ENCODE results near the gene BTNL9. TPM values are rescaled to one million over a fixed set of nuclear protein-coding genes. Genes with fewer than 3 reads are reported as not detected.

Gene BTNL9
- total and polyA plus RNA-seq, 9 of the 15 experiments (the other 6 are each of a cell fraction or from before 2014, with no cell fraction given), result 3.7 to 86.7 (median 29.4) TPM

GRCh38 chr5:181040631-181040945 is 522 bp downstream of the BTNL9 start:
- Histone ChIP-seq H3K27me3 (ENCODE audit: control insufficient read depth in 2 of 2, insufficient read depth in 2 of 2, low read length in 2 of 2) (peaks cover 0 to 4% of the 10 kb centered on the region in 2 experiments; a peak in 2 of 5 replicates), H4K20me1 (replicated peaks; ENCODE audit: control insufficient read depth, insufficient read depth, low read length) (no peaks in the 10 kb centered on the region), H3K9me3 (replicated peaks; ENCODE audit: control insufficient read depth, insufficient read depth, low read depth, low read length) (no peaks in the 10 kb centered on the region), H3K9ac (ENCODE audit: insufficient read depth in 1 of 2, low read depth in 2 of 2, low read length in 2 of 2) (no peak overlapping the region), H3K79me2 (ENCODE audit: control insufficient read depth, insufficient read depth, low read length) (no peaks in the 10 kb centered on the region), H3K4me2 (ENCODE audit: insufficient read depth, low read length) (no peak overlapping the region), H3K4me1 (replicated peaks in 1 of 2; ENCODE audit: control insufficient read depth in 2 of 2, insufficient read depth in 2 of 2, low read length in 2 of 2) (peaks cover 13 to 17% of the 10 kb centered on the region in 2 experiments; a peak in 3 of 5 replicates), H3K9me1 (ENCODE audit: control insufficient read depth, insufficient read depth, low read length) (no peaks in the 10 kb centered on the region), H3K27ac (ENCODE audit: extremely low read depth, low read depth, low read length) (no peak overlapping the region), H3K4me3 (no peak overlapping the region), H3K36me3 (ENCODE audit: control insufficient read depth, insufficient read depth, low read length) (no peaks in the 10 kb centered on the region), H2AFZ (ENCODE audit: low read depth, low read length) (no peak overlapping the region)
- no peak for ATAC-seq
- TF ChIP-seq U2AF2 (optimal IDR thresholded peaks at IDR 0.05; ENCODE audit: low read depth, low read length) (no peak), ETV5 (CRISPR knock-in tag; IDR thresholded peaks at IDR 0.05; ENCODE audit: low read depth) (no peak), ZSCAN32 (CRISPR knock-in tag; IDR thresholded peaks at IDR 0.05) (no peak)
- no TSS peak for BruUV-seq (replicated peaks)
- no peak for FAIRE-seq
- intact Hi-C loops (cut with micrococcal nuclease) (loop anchor here (5.0 kb wide), 1 partner anchor 117 kb away; no protein-coding TSS in a partner anchor), in situ Hi-C loops (cut with MboI) (no loop called here)
- POLR2A ChIA-PET, result interaction anchor here (1.0 to 2.0 kb wide), 3 partner anchors 9 to 46 kb away, joined by 3 to 9 read pairs (median 5); no protein-coding TSS in a partner anchor
- DNase-seq (ENCODE audit: extremely low read depth in 1 of 4, low spot score in 3 of 4), result no peak
- CTCF ChIA-PET (ENCODE audit: low intra/inter-chr PET ratio), result no interaction called here
- WGBS (ENCODE audit: insufficient coverage, low coverage, missing lambda C conversion rate), result 56% methylated on average over 8 of the region's 8 CpGs

GRCh38 chr5:181041043-181041442 is 977 bp downstream of the BTNL9 start:
- in situ Hi-C loops (cut with MboI) (no loop called here), intact Hi-C loops (cut with micrococcal nuclease) (loop anchor here (5.0 kb wide), 1 partner anchor 116 kb away; no protein-coding TSS in a partner anchor)
- Histone ChIP-seq H3K9me1 (ENCODE audit: control insufficient read depth, insufficient read depth, low read length) (no peaks in the 10 kb centered on the region), H2AFZ (ENCODE audit: low read depth, low read length) (no peak overlapping the region), H3K4me3 (no peak overlapping the region), H4K20me1 (replicated peaks; ENCODE audit: control insufficient read depth, insufficient read depth, low read length) (no peaks in the 10 kb centered on the region), H3K27me3 (ENCODE audit: control insufficient read depth in 2 of 2, insufficient read depth in 2 of 2, low read length in 2 of 2) (peaks cover 0 to 4% of the 10 kb centered on the region in 2 experiments; a peak in 2 of 5 replicates), H3K36me3 (ENCODE audit: control insufficient read depth, insufficient read depth, low read length) (no peaks in the 10 kb centered on the region), H3K9ac (ENCODE audit: insufficient read depth in 1 of 2, low read depth in 2 of 2, low read length in 2 of 2) (no peak overlapping the region), H3K4me2 (ENCODE audit: insufficient read depth, low read length) (no peak overlapping the region), H3K9me3 (replicated peaks; ENCODE audit: control insufficient read depth, insufficient read depth, low read depth, low read length) (no peaks in the 10 kb centered on the region), H3K27ac (ENCODE audit: extremely low read depth, low read depth, low read length) (no peak overlapping the region), H3K79me2 (ENCODE audit: control insufficient read depth, insufficient read depth, low read length) (no peaks in the 10 kb centered on the region), H3K4me1 (replicated peaks in 1 of 2; ENCODE audit: control insufficient read depth in 2 of 2, insufficient read depth in 2 of 2, low read length in 2 of 2) (peaks cover 14 to 18% of the 10 kb centered on the region in 2 experiments; a peak in 3 of 5 replicates)
- ATAC-seq, result no peak
- CTCF ChIA-PET (ENCODE audit: low intra/inter-chr PET ratio), result no interaction called here
- DNase-seq (ENCODE audit: extremely low read depth in 1 of 4, low spot score in 3 of 4), result no peak
- FAIRE-seq, result no peak
- POLR2A ChIA-PET, result interaction anchor here (0.6 kb wide), 1 partner anchor 195 kb away, joined by 3 read pairs; no protein-coding TSS in a partner anchor
- no TSS peak for BruUV-seq (replicated peaks)
- no peak for TF ChIP-seq LARP7 (IDR thresholded peaks at IDR 0.05)
- no peak for TF ChIP-seq XRCC3 (IDR thresholded peaks at IDR 0.05)
- TF ChIP-seq BRD4 (IDR thresholded peaks at IDR 0.05), result no peak
- no peak for TF ChIP-seq NR3C1 (CRISPR knock-in tag; IDR thresholded peaks at IDR 0.05)
- no peak for TF ChIP-seq ATF3 (IDR thresholded peaks at IDR 0.05)
- no peak for TF ChIP-seq ATF3 (CRISPR knock-in tag; conservative IDR thresholded peaks at IDR 0.05)
- no peak for TF ChIP-seq ZNF41 (CRISPR knock-in tag; conservative IDR thresholded peaks at IDR 0.05)
- no peak for TF ChIP-seq TRIM28 (IDR thresholded peaks at IDR 0.05)
- no peak for TF ChIP-seq ZNF3 (CRISPR knock-in tag; IDR thresholded peaks at IDR 0.05)
- no peak for TF ChIP-seq MTF1 (CRISPR knock-in tag; IDR thresholded peaks at IDR 0.05; ENCODE audit: borderline replicate concordance)
- TF ChIP-seq TAF15 (IDR thresholded peaks at IDR 0.05; ENCODE audit: low read depth, low read length), result no peak
- TF ChIP-seq MLX (CRISPR knock-in tag; conservative IDR thresholded peaks at IDR 0.05), result no peak
- WGBS (ENCODE audit: insufficient coverage, low coverage, missing lambda C conversion rate), result 38% methylated on average over 6 of the region's 6 CpGs
